ENCODE measurements around the gene NOL4L. TPM values are rescaled to one million over a fixed set of nuclear protein-coding genes. Genes with fewer than 3 reads are reported as not detected.

Gene NOL4L
- total and polyA plus RNA-seq, 2 experiments from 2014 or later: 38.8 to 39.2 TPM

DNA sequence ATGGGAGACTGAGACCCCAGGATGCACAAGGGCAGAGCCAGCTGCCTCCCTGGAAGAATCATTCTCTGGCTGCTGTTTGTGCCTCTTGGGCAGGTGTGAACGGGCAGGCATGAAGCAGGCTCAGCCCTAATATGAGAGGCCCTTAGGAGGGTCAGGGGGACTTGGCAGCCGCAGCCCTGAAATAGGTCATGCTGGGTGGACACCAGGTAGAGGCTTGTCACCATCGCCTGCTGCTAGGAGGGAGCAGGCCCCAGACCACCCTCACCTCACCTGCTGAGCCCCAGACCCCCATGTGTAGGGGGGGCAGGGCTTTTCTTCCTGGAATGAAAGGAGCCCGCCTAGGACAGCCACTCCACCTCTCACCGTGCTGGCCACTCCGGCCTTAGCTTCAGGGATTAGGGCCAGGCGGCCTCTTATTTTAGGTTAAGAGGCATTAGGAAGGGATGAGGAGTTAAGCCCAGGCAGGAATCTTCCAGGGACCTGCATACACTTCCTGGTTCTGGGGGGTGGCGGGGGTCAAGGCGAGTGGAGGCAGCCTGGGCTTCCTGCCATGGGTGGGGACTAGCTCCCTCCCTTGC lies 134.6 kb downstream of the NOL4L start:
- Histone ChIP-seq H3K4me2 (no peak overlapping the region), H3K27me3 (ENCODE audit: insufficient read depth) (no peaks in the 10 kb centered on the region), H3K27ac (ENCODE audit: low read depth) (no peak overlapping the region), H3K9me2 (ENCODE audit: insufficient read depth) (no peaks in the 10 kb centered on the region), H4K20me1 (replicated peaks; ENCODE audit: insufficient read depth) (peaks cover 27% of the 10 kb centered on the region), H3K79me2 (replicated peaks; ENCODE audit: insufficient read depth) (no peaks in the 10 kb centered on the region), H3K36me3 (ENCODE audit: insufficient read depth) (peaks cover 9% of the 10 kb centered on the region), H3K4me1 (ENCODE audit: insufficient read depth) (peaks cover 6% of the 10 kb centered on the region; the same call in 1 of the 2 replicates), H3F3A (replicated peaks; ENCODE audit: low read depth) (no peaks in the 10 kb centered on the region), H3K4me3 (no peak overlapping the region), H2AFZ (no peak overlapping the region)
- Mint-ChIP-seq H3K36me3 (ENCODE audit: low read depth) (peaks cover 38% of the 10 kb centered on the region), H3K27ac (no peak overlapping the region), H3K27me3 (ENCODE audit: insufficient read depth, low read depth, poor library complexity) (peaks cover 9% of the 10 kb centered on the region), H3K4me1 (peaks cover 2% of the 10 kb centered on the region; the same call in 2 of the 3 replicates), H3K4me3 (no peak overlapping the region), H3K9me3 (no peaks in the 10 kb centered on the region)
- TF ChIP-seq, protein P1, sequence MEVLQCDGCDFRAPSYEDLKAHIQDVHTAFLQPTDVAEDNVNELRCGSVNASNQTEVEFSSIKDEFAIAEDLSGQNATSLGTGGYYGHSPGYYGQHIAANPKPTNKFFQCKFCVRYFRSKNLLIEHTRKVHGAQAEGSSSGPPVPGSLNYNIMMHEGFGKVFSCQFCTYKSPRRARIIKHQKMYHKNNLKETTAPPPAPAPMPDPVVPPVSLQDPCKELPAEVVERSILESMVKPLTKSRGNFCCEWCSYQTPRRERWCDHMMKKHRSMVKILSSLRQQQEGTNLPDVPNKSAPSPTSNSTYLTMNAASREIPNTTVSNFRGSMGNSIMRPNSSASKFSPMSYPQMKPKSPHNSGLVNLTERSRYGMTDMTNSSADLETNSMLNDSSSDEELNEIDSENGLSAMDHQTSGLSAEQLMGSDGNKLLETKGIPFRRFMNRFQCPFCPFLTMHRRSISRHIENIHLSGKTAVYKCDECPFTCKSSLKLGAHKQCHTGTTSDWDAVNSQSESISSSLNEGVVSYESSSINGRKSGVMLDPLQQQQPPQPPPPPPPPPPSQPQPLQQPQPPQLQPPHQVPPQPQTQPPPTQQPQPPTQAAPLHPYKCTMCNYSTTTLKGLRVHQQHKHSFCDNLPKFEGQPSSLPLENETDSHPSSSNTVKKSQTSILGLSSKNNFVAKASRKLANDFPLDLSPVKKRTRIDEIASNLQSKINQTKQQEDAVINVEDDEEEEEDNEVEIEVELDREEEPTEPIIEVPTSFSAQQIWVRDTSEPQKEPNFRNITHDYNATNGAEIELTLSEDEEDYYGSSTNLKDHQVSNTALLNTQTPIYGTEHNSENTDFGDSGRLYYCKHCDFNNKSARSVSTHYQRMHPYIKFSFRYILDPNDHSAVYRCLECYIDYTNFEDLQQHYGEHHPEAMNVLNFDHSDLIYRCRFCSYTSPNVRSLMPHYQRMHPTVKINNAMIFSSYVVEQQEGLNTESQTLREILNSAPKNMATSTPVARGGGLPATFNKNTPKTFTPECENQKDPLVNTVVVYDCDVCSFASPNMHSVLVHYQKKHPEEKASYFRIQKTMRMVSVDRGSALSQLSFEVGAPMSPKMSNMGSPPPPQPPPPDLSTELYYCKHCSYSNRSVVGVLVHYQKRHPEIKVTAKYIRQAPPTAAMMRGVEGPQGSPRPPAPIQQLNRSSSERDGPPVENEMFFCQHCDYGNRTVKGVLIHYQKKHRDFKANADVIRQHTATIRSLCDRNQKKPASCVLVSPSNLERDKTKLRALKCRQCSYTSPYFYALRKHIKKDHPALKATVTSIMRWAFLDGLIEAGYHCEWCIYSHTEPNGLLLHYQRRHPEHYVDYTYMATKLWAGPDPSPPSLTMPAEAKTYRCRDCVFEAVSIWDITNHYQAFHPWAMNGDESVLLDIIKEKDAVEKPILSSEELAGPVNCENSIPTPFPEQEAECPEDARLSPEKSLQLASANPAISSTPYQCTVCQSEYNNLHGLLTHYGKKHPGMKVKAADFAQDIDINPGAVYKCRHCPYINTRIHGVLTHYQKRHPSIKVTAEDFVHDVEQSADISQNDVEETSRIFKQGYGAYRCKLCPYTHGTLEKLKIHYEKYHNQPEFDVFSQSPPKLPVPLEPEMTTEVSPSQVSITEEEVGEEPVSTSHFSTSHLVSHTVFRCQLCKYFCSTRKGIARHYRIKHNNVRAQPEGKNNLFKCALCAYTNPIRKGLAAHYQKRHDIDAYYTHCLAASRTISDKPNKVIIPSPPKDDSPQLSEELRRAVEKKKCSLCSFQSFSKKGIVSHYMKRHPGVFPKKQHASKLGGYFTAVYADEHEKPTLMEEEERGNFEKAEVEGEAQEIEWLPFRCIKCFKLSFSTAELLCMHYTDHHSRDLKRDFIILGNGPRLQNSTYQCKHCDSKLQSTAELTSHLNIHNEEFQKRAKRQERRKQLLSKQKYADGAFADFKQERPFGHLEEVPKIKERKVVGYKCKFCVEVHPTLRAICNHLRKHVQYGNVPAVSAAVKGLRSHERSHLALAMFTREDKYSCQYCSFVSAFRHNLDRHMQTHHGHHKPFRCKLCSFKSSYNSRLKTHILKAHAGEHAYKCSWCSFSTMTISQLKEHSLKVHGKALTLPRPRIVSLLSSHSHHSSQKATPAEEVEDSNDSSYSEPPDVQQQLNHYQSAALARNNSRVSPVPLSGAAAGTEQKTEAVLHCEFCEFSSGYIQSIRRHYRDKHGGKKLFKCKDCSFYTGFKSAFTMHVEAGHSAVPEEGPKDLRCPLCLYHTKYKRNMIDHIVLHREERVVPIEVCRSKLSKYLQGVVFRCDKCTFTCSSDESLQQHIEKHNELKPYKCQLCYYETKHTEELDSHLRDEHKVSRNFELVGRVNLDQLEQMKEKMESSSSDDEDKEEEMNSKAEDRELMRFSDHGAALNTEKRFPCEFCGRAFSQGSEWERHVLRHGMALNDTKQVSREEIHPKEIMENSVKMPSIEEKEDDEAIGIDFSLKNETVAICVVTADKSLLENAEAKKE (CRISPR knock-in tag; IDR thresholded peaks at IDR 0.05): no peak
- TF ChIP-seq EZH2 (IDR thresholded peaks at IDR 0.05; ENCODE audit: low read depth, unreplicated experiment) (no peak), NANOG (IDR thresholded peaks at IDR 0.05; ENCODE audit: borderline replicate concordance) (no peak), CTCF (conservative IDR thresholded peaks at IDR 0.05; ENCODE audit: low read depth in 2 of 2) (no peak), EZH2phosphoT487 (IDR thresholded peaks at IDR 0.05; ENCODE audit: unreplicated experiment) (no peak), ZNF114 (CRISPR knock-in tag; IDR thresholded peaks at IDR 0.05) (no peak), CREB1 (CRISPR knock-in tag; IDR thresholded peaks at IDR 0.05; ENCODE audit: low read depth) (no peak), JUNB (IDR thresholded peaks at IDR 0.05; ENCODE audit: unreplicated experiment) (no peak), STAT1 (IDR thresholded peaks at IDR 0.05; ENCODE audit: unreplicated experiment) (no peak), ZNF331 (CRISPR knock-in tag; IDR thresholded peaks at IDR 0.05; ENCODE audit: low read depth) (no peak), REST (IDR thresholded peaks at IDR 0.05; ENCODE audit: unreplicated experiment) (no peak), POLR2AphosphoS5 (IDR thresholded peaks at IDR 0.05; ENCODE audit: low read depth) (no peak)
- TF ChIP-seq, protein P2, sequence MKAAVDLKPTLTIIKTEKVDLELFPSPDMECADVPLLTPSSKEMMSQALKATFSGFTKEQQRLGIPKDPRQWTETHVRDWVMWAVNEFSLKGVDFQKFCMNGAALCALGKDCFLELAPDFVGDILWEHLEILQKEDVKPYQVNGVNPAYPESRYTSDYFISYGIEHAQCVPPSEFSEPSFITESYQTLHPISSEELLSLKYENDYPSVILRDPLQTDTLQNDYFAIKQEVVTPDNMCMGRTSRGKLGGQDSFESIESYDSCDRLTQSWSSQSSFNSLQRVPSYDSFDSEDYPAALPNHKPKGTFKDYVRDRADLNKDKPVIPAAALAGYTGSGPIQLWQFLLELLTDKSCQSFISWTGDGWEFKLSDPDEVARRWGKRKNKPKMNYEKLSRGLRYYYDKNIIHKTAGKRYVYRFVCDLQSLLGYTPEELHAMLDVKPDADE (IDR thresholded peaks at IDR 0.05): no peak
- DNase-seq (ENCODE audit: low spot score): no peak
- ATAC-seq: no peak

Data from GM23338 (cell line).